ENCODE data around the gene TXK.
"Not testable (repeated sequence)": the region's sequence is repeated elsewhere in the genome, so short reads cannot be mapped to it uniquely, and the experiment has no call there.

Gene TXK

GRCh38 chr4:48134081-48134480 is at the start of gene TXK:
Gene TXK, minus strand, starts transcription at chr4:48134250. Its CDS starts 80 bp downstream, at chr4:48134170.
- no peak for DNase-seq

GRCh38 chr4:48180234-48180633 is 46.2 kb upstream of the TXK start:
- no peak for DNase-seq

GRCh38 chr4:48178931-48179330 is 44.9 kb upstream of the TXK start:
- DNase-seq = no peak

DNA sequence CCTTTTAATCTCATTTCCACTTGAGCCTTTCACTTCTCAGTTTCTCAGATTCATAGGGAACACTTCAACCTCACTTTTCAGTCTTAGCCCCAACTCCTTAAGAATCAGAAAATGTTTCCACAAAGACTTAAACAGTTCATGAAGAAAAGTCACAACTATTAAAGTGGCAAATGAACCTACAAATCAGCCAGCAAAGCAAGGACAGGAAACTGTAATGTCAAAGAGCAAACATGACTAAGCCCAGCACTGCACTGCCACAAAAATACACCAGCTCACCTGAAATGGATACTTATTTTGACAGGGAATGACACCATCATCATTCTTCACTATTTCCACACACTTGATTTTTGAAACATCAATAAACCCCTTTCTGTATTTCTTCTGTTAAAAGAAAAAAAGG is 41.8 kb upstream of the TXK start:
- no peak for DNase-seq

GRCh38 chr4:48175328-48175727 is 41.3 kb upstream of the TXK start:
- DNase-seq = no peak

DNA sequence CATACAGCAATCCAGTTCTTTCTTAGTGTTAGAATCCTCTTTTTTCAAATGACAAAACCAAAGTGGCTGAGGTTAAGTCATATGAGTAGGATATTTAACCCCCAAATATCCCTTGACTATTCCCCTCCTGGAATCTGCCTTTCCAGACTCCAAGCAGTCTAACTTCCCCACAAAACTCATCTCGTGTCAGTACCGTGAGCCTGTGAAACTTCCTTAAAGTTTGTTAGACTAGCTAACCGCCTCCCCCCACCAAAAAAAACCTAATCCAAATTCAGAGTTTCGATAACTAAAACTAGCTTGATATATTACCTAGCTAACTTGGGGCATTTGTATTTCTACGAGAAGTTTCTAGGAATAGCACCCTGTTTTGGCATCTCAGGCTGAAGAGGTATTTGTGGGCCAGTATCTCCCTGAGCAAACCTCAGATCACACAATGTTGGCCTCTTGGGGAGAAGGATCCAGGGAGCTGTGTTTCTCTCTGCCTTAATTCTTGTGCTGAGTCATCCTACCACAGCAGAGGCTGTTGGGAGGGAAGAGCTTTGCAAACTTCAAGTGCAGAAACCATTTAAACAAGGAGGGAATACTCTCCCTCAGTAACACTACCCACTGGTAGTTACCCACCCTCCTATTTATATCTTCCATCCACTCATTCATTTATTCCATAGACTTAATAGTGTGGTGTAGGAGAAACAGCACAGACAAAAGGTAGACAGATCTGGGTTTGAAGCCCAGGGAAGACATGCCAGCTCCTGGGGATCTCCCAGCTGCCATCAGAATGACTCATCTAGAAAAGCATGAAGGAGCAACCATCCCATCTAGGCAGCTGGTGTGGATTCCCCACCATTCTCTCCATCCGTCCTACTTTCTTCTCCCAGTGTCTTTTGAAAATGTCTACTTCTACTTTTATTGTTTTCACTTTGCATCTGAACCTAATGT is 39.3 kb upstream of the TXK start:
- no peak for DNase-seq

GRCh38 chr4:48172651-48173050 is 38.6 kb upstream of the TXK start:
- no peak for DNase-seq

DNA sequence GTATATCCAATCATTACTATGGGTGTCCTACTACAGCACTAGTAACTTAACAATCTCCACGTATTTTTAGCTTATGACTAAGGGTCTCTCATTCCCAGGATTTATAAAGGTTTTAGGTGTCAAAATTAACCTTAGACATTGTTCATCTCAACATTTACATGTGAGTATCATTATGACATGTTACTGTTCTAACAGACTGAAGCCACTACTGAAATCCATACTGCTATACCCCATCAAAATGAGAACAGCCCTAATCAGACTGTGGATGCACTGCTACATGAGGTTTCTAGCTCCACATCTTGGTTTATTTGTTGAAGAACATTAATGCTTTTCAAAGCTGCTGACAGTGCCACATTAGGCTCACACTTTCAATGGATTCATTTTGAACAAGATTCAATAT is 35.6 kb upstream of the TXK start:
- DNase-seq = no peak

GRCh38 chr4:48167538-48168263 is 33.7 kb upstream of the TXK start:
- no peak for DNase-seq

- DNase-seq = not testable (repeated sequence)
These were observed 30.5 kb upstream of the TXK start for GRCh38 chr4:48164561-48164960.

- DNase-seq = no peak
These were observed 29.7 kb upstream of the TXK start for GRCh38 chr4:48163746-48164145.

DNA sequence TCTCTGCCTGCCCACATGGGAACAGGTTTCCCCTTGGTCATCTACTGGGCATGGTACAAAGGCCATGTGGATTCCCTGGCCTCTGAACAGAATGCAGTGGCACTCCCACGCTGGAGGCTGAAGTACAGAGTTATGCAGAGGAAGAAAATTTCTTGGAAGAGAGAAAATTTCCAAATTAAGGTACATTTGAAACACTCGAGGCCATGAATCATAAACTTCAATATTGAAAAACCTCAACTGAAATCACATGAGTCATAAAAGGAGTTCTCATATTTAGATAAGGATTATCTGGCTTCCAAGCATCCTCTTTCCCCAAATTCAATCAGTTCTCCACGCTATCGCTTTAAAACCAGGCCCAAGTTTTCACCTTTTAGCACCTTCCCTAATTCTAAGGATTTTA is 28.1 kb upstream of the TXK start:
- DNase-seq = no peak

DNA sequence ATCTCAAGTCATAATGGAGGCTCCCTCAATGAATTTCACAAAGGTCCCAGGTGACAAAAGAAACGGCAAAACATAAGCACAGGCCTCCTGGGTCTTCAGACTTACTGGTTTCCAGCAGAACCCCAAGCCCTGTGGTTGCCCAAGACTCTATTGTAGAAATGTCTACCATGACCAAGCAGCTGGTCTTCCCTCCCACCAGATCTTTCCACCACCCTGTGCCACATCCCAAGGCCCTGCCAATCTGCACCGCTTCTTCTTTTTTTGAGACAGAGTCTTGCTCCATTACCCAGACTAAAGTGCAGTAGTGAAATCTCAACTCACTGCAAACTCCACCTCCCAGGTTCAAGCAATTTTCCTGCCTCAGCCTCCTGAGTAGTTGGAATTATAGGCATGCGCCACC is 23.2 kb upstream of the TXK start:
- DNase-seq = no peak

- DNase-seq = no peak
These were observed 22.4 kb upstream of the TXK start for GRCh38 chr4:48156423-48156822.

DNA sequence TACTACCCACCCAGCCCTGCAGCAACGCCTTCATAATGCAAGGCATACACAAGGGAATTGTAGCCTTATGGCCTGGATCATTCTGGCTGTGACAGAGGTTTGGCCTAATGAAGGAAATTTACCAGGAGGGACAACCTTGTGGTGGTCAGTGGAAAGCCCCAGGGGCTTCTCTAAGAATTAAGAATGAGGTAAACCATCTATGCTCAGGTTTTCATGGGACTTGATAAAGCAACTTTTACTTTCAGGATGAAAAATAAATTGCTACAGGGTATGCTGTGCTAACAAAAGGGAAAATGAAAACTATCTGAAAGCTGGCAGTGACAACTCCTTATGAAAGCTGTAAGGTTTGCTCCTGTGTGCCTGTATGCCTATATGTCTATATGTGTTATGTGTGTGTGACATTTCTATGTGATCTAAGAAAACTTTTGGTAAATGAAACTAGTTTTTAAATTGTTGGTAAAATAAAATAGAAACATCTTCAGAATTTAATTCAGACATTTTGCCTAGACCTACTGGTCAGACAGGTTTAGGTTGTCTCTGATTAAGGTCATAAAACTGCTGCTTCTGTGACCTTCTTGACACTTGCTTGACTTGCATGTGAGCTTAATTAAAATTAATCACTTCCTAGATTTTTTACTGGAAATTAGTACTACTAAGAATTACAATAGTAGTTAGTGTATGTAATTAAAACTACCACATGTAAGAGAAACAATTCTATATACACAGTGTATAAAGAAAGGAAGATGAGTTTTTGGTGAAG is 19.9 kb upstream of the TXK start:
- no peak for DNase-seq

DNA sequence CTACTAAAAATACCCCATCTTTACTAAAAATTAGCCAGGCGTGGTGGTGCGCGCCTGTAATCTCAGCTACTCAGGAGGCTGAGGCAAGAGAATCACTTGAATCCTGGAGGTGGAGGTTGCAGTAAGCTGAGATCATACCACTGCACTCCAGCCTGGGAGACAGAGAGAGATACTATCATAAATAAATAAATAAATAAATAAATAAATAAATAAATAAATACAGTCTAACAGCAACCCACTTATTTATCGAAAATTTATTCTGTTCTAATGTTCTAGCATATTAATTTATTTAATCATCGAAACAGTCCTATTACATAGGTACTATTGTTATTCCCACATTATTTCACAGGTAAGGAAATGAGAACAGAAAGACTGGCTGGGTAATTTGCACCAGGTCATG is 18.2 kb upstream of the TXK start:
- no peak for DNase-seq

GRCh38 chr4:48149827-48150370 is 15.8 kb upstream of the TXK start:
- DNase-seq = no peak

- DNase-seq = no peak
These were observed 13.6 kb upstream of the TXK start for GRCh38 chr4:48147621-48148020.

DNA sequence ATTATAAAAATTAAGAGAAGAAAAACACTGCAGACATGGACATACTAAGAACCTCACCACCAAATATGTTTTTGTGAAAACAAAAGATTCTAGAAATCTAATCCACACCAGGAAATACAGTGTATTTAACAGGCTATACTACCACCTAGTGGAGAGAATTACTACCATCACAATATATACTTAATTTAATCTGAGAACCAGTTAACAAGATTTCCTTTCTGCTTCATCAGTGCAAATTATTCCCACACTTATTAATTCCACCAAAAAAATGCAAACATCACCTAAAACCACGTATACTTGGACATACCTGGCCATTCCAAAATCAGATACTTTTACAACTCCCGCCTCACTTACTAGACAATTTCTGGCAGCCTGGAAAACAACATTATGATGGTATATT is 7.0 kb upstream of the TXK start:
- DNase-seq = peak; percentile 34 to 52

DNA sequence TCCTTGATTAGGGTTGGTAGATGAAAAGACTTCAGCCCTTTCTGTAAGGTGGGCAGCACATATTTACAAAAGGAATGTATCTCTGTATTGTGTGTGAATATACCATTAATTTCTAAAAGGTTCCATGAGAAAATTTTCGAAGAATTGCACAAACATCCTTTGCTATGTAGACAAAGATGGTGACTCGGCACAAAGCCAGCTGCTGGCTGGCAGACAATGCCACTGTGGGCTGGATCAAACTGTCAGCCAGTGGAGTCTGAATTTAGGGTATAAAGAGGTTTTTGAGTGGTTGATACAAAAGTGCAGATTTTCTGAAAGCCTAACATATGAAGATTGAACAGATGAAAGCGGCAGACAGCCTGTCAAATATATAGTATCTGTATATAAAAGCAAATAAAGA is 5.6 kb upstream of the TXK start:
- DNase-seq = no peak

DNA sequence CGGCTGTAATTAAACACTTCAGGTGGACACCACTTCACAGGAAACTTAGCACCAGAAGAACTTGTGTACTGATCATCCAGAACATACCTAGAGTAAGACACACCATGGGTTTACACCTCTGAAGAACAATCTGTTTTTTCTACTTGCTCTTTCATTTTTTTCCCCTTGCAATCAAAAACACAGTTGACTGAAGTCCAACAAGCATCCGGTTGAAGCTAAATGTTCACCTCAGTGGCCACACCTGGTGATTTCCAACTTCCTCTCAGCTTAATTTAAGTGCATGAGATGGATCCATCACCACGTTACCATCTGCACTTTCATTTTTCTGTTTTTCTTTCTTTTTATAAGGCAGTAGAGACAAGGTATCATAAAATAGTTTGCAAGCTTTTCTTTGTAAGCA is 4.9 kb upstream of the TXK start:
- no peak for DNase-seq

DNA sequence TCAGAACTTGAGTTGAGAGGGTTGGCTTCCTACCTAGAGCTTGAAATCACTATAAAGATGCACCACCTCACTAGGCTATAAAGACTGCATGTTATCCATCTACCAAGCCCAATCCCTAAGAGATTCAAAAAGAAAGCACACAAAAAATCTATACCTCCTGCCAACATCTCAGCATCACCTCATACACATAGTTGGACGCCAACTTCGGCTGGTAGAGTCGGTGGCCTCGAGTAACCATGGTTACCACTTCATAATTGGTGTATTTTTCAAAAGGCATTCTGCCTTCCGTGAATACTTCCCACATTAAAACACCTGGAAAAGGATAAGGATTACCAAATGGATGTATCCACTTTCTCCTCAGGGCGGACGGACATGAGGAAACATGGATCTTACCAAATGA is 4.5 kb upstream of the TXK start:
- DNase-seq = no peak

DNA sequence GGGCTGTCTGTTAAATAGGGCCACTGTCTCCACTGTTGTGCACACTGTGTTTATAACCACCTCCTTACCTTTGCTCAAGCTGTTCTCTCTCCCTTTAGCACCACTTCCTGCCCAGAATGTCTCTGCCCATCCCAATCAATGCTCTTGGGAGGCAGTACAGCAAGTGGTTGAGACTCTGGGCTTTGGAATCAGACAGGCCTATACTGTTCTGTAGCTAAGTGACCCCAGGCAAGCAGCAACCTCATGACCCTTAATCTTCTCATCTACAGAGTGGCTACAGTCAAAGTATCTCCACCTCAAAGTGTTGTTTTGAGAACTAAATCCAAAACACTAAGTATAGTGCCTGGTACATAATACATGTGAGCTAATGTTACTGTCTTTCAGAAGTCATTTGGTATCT is 3.8 kb upstream of the TXK start:
- DNase-seq = no peak
